ENCODE measurements around the gene PLAGL2. TPM values are rescaled to one million over a fixed set of nuclear protein-coding genes. Genes with fewer than 3 reads are reported as not detected.

Gene PLAGL2
- total and polyA plus RNA-seq, 2 of the 8 experiments (the other 6 are each of a cell fraction or from before 2014, with no cell fraction given): 20.6 to 25.4 TPM

DNA sequence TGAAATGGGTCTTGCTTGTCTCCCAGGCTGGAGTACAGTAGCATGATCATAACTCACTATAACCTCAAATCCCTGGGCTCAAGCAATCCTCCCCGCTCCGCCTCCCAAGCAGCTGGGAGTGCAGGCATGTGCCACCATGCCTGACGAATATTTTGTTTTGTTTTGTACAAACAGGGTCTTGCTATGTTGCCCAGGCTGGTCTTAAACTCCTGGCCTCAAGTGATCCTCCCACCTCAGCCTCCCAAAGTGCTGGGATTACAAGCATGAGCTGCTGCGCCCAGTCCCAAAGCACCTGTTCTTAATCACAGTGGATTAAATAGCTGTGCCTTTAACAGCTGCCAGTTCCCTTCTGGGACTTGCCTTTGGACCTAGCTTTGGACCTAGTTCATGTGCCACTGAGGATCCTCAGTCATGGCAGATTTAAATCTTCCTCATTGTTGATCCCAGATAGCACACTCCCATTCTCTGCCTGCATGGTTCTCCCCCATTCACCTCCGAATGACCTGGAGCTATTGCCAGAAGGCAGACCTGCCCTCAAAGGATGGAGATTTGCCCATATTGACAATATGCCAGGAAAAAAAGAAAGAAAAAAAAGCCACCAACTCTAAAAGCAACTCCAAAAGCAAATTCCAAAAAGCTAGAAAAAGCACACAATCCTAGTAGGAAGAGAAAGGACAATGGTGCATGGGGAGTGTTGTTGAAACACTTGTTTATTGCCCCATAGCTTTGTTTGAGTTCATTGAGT, 10.8 kb upstream of the PLAGL2 start:
- WGBS, 2 experiments (ENCODE audit: extremely low coverage in 1 of 2, insufficient coverage in 1 of 2, insufficient read length in 1 of 2, insufficient replicate concordance in 2 of 2, low coverage in 1 of 2, low lambda C conversion rate in 2 of 2, missing lambda C conversion rate in 1 of 2): 90% methylated on average over 5 of the region's 5 CpGs; no CpG with 5 or more reads in 1 of the 2 experiments
- H3K36me3 ChIP-seq (ENCODE audit: control insufficient read depth in 2 of 4, insufficient read depth in 4 of 4, low read length in 3 of 4): peaks cover 33 to 49% (median 40%) of the 10 kb centered on the region in 4 experiments

More for the DNA sequence above, 10.8 kb upstream of the PLAGL2 start:
- H4K91ac ChIP-seq (replicated peaks; ENCODE audit: insufficient read length, low read length): no peak overlapping the region
- H2BK12ac ChIP-seq (ENCODE audit: low read depth, low read length): no peak overlapping the region
- H3K56ac ChIP-seq (replicated peaks; ENCODE audit: insufficient read length, low read depth, low read length): no peak overlapping the region
- H3K27me3 ChIP-seq (replicated peaks in 1 of 4; ENCODE audit: control insufficient read depth in 3 of 4, extremely low read depth in 1 of 4, insufficient read depth in 3 of 4, low read length in 3 of 4): no peaks in the 10 kb centered on the region
- H3K9ac ChIP-seq (replicated peaks in 1 of 4; ENCODE audit: extremely low read depth in 1 of 4, low read depth in 3 of 4, low read length in 3 of 4): no peak overlapping the region
- H3K14ac ChIP-seq (ENCODE audit: insufficient read length): no peak overlapping the region
- H3K4ac ChIP-seq (replicated peaks; ENCODE audit: insufficient read length, low read depth, low read length): no peak overlapping the region
- H3K9me3 ChIP-seq (ENCODE audit: insufficient read depth in 2 of 2, low read depth in 1 of 2, low read length in 1 of 2): no peaks in the 10 kb centered on the region
- H3K18ac ChIP-seq (ENCODE audit: extremely low read depth, low read length): no peak overlapping the region
- no peaks in the 10 kb centered on the region for H3K79me2 ChIP-seq (ENCODE audit: control insufficient read depth in 1 of 2, insufficient read depth in 2 of 2, low read length in 2 of 2)
- no peak overlapping the region for H2AK5ac ChIP-seq (ENCODE audit: low read depth, low read length)
- H2BK15ac ChIP-seq (ENCODE audit: low read length): no peak overlapping the region
- no peak overlapping the region for H4K8ac ChIP-seq (ENCODE audit: extremely low read depth, insufficient read depth, low read length)
- H4K5ac ChIP-seq (ENCODE audit: insufficient read length, low read depth, low read length): no peak overlapping the region
- no peak overlapping the region for H2BK5ac ChIP-seq (ENCODE audit: low read depth, low read length)
- no peak overlapping the region for H3K4me3 ChIP-seq (ENCODE audit: extremely low read depth in 1 of 4, insufficient read depth in 2 of 4, low read depth in 3 of 4, low read length in 4 of 4)
- no peak overlapping the region for H2BK120ac ChIP-seq (replicated peaks; ENCODE audit: low read depth, low read length)
- no peaks in the 10 kb centered on the region for H3K23me2 ChIP-seq (ENCODE audit: low read depth, low read length)
- H2AFZ ChIP-seq (ENCODE audit: low read length): no peak overlapping the region
- no peaks in the 10 kb centered on the region for H3K4me1 ChIP-seq (replicated peaks in 1 of 4; ENCODE audit: control insufficient read depth in 3 of 4, insufficient read depth in 4 of 4, low read length in 3 of 4)
- CTCF ChIA-PET (ENCODE audit: partially characterized antibody): interaction anchor here (0.9 to 2.0 kb wide), 4 partner anchors 9 to 187 kb away, joined by 3 to 7 read pairs (median 4); no protein-coding TSS in a partner anchor
- H4K20me1 ChIP-seq (replicated peaks in 1 of 2; ENCODE audit: control insufficient read depth in 1 of 2, insufficient read depth in 2 of 2, low read length in 2 of 2): peaks cover 4 to 7% of the 10 kb centered on the region in 2 experiments
- no peak for TF ChIP-seq TCF12 (IDR thresholded peaks at IDR 0.05; ENCODE audit: low read depth, low read length)
- TF ChIP-seq CEBPB (IDR thresholded peaks at IDR 0.05; ENCODE audit: low read depth, low read length): no peak
- TF ChIP-seq CHD1 (IDR thresholded peaks at IDR 0.05; ENCODE audit: low read depth, low read length): no peak
- TF ChIP-seq BACH1 (IDR thresholded peaks at IDR 0.05; ENCODE audit: low read length): no peak
- TF ChIP-seq RBBP5 (IDR thresholded peaks at IDR 0.05; ENCODE audit: borderline replicate concordance, low read depth, low read length): no peak
- TF ChIP-seq SIRT6 (IDR thresholded peaks at IDR 0.05; ENCODE audit: low read length): no peak
- TF ChIP-seq PHF8 (conservative IDR thresholded peaks at IDR 0.05; ENCODE audit: low read depth, low read length): no peak
- TF ChIP-seq EGR1 (IDR thresholded peaks at IDR 0.05; ENCODE audit: borderline replicate concordance, low read depth, low read length): no peak
- no peak for TF ChIP-seq POU5F1 (IDR thresholded peaks at IDR 0.05; ENCODE audit: low read depth, low read length)
- POLR2A ChIA-PET (ENCODE audit: partially characterized antibody): interaction anchor here (0.7 to 1.4 kb wide), 4 partner anchors 9 to 21 kb away, joined by 3 to 4 read pairs (median 3); no protein-coding TSS in a partner anchor
- no peak overlapping the region for H3K27ac ChIP-seq (ENCODE audit: low read depth, low read length)
- H2BK20ac ChIP-seq (ENCODE audit: low read length): no peak overlapping the region
- H3K4me2 ChIP-seq (ENCODE audit: insufficient read depth in 1 of 2, low read depth in 2 of 2, low read length in 2 of 2): no peak overlapping the region
- no peak for DNase-seq (ENCODE audit: low read depth in 1 of 2, low spot score in 2 of 2)
- FAIRE-seq: no peak
- H3K79me1 ChIP-seq (ENCODE audit: low read depth, low read length): no peaks in the 10 kb centered on the region; the same call in 1 of the 2 replicates
- H3K23ac ChIP-seq (ENCODE audit: insufficient read length): no peak overlapping the region

Data from H1 (cell line).